GM23338 (cell line): ENCODE measurements around the gene MFRP. TPM values are rescaled to one million over a fixed set of nuclear protein-coding genes. Genes with fewer than 3 reads are reported as not detected.

Source experiments
- ATAC-seq: fragments of 200-7000 bp; cut with Tn5 transposase; 3 replicates; pipeline ENCODE4 v1.9.1; 2020
- DNase-seq: peaks from one replicate; pipeline ENCODE4 v3.0.0-alpha.2; 2015; ENCODE audit warnings: low spot score
- H2AFZ ChIP-seq: fragments of 200-600 bp; sonication (generic); 2 replicates; pipeline ENCODE4 v1.8.0; 2016; ENCODE audit warnings: antibody characterized with exemption, mild to moderate bottlenecking, moderate library complexity
- H3F3A ChIP-seq: fragments of 200-600 bp; sonication (generic); replicated peaks from 2 replicates; pipeline ENCODE4 v1.8.0; 2017; ENCODE audit warnings: antibody characterized with exemption, mixed run types, low read depth
- H3K27ac ChIP-seq: fragments of 200-600 bp; sonication (generic); 2 replicates; pipeline ENCODE4 v1.6.1; 2016; ENCODE audit warnings: low read depth
- H3K27me3 ChIP-seq: fragments of 200-600 bp; sonication (generic); 2 replicates; pipeline ENCODE4 v1.8.0; 2016; ENCODE audit warnings: mild to moderate bottlenecking, mixed run types, moderate library complexity; ENCODE audit not compliant: insufficient read depth
- H3K36me3 ChIP-seq: fragments of 200-600 bp; sonication (generic); 2 replicates; pipeline ENCODE4 v1.8.0; 2016; ENCODE audit warnings: mild to moderate bottlenecking; ENCODE audit not compliant: insufficient read depth
- H3K4me1 ChIP-seq: fragments of 200-600 bp; sonication (generic); 2 replicates; pipeline ENCODE4 v1.8.0; 2016; ENCODE audit warnings: mild to moderate bottlenecking, moderate library complexity; ENCODE audit not compliant: insufficient read depth
- H3K4me2 ChIP-seq: fragments of 200-600 bp; sonication (generic); 2 replicates; pipeline ENCODE4 v1.7.1; 2017; ENCODE audit warnings: mixed run types
- H3K4me3 ChIP-seq: fragments of 200-600 bp; sonication (generic); 2 replicates; pipeline ENCODE4 v1.6.1; 2016; ENCODE audit warnings: mixed run types
- H3K79me2 ChIP-seq: fragments of 200-600 bp; sonication (generic); replicated peaks from 2 replicates; pipeline ENCODE4 v1.8.0; 2017; ENCODE audit warnings: mild to moderate bottlenecking; ENCODE audit not compliant: insufficient read depth
- H3K9me2 ChIP-seq: fragments of 200-600 bp; sonication (generic); 2 replicates; pipeline ENCODE4 v1.8.0; 2017; ENCODE audit not compliant: insufficient read depth
- H4K20me1 ChIP-seq: fragments of 200-600 bp; sonication (generic); replicated peaks from 2 replicates; pipeline ENCODE4 v1.8.0; 2017; ENCODE audit warnings: mild to moderate bottlenecking; ENCODE audit not compliant: insufficient read depth
- H3K27ac Mint-ChIP-seq: 2 replicates; pipeline ENCODE4 v1.8.0; 2020; ENCODE audit warnings: inconsistent platforms, mild to moderate bottlenecking, moderate library complexity, mixed read lengths
- H3K27me3 Mint-ChIP-seq: 3 replicates; pipeline ENCODE4 v1.8.0; 2022; ENCODE audit warnings: low read depth, mild to moderate bottlenecking, moderate library complexity, mixed read lengths, inconsistent platforms; ENCODE audit not compliant: insufficient read depth, poor library complexity
- H3K36me3 Mint-ChIP-seq: 3 replicates; pipeline ENCODE4 v1.8.0; 2021; ENCODE audit warnings: low read depth, mild to moderate bottlenecking, inconsistent platforms, moderate library complexity, mixed read lengths
- H3K4me1 Mint-ChIP-seq: 3 replicates; pipeline ENCODE4 v1.8.0; 2020; ENCODE audit warnings: mild to moderate bottlenecking, inconsistent platforms, mixed read lengths
- H3K4me3 Mint-ChIP-seq: 3 replicates; pipeline ENCODE4 v1.8.0; 2021; ENCODE audit warnings: moderate library complexity, mild to moderate bottlenecking, inconsistent platforms, mixed read lengths
- H3K9me3 Mint-ChIP-seq: 3 replicates; pipeline ENCODE4 v1.8.0; 2020; ENCODE audit warnings: moderate library complexity, mild to moderate bottlenecking, inconsistent platforms, mixed read lengths
- CREB1 ChIP-seq: fragments of 250-450 bp; sonication (Bioruptor Pico); IDR thresholded peaks from 2 replicates; pipeline ENCODE4 v1.5.0; 2020; ENCODE audit warnings: low read depth, mild to moderate bottlenecking, moderate library complexity
- EZH2 ChIP-seq: fragments of 200-600 bp; sonication (generic); IDR thresholded peaks from one replicate; pipeline ENCODE4 v1.8.0; 2017; ENCODE audit warnings: antibody characterized with exemption, mild to moderate bottlenecking, low read depth; ENCODE audit not compliant: unreplicated experiment
- EZH2phosphoT487 ChIP-seq: fragments of 200-600 bp; sonication (generic); IDR thresholded peaks from one replicate; pipeline ENCODE4 v1.8.1; 2018; ENCODE audit warnings: antibody characterized with exemption; ENCODE audit not compliant: unreplicated experiment
- JUNB ChIP-seq: IDR thresholded peaks from one replicate; pipeline ENCODE4 v1.6.1; 2016; ENCODE audit warnings: antibody characterized with exemption; ENCODE audit not compliant: unreplicated experiment
- NANOG ChIP-seq: IDR thresholded peaks from 2 replicates; pipeline ENCODE4 v1.6.1; 2016; ENCODE audit warnings: antibody characterized with exemption, borderline replicate concordance
- POLR2AphosphoS5 ChIP-seq: IDR thresholded peaks from 2 replicates; pipeline ENCODE4 v1.6.1; 2016; ENCODE audit warnings: antibody characterized with exemption, low read depth
- STAT1 ChIP-seq: IDR thresholded peaks from one replicate; pipeline ENCODE4 v1.6.1; 2016; ENCODE audit warnings: antibody characterized with exemption; ENCODE audit not compliant: unreplicated experiment
- ZNF114 ChIP-seq: fragments of 250-450 bp; sonication (Bioruptor Pico); IDR thresholded peaks from 2 replicates; pipeline ENCODE4 v1.5.0; 2020; ENCODE audit warnings: mild to moderate bottlenecking, moderate library complexity
- ZNF331 ChIP-seq: fragments of 250-450 bp; sonication (Bioruptor Pico); IDR thresholded peaks from 2 replicates; pipeline ENCODE4 v1.5.0; 2020; ENCODE audit warnings: low read depth, mild to moderate bottlenecking, moderate library complexity
- polyA plus RNA-seq: library from polyadenylated mRNA; unstranded; fragments of >200 nt; fragmentation: Nextera tagmentation; extraction: Ambion mirVana; gene quantifications from 2 replicates; pipeline ENCODE4 v1.2.1, GENCODE V29; 2016
- total RNA-seq: library from RNA; depleted of rRNA; stranded (reverse); fragments of >200 nt; shearing (Covaris generic); gene quantifications from 2 replicates; pipeline ENCODE4 v1.2.3, GENCODE V29; 2014
- TF ChIP-seq, protein P1 (sequence below), 2 experiments: fragments of 200-600 bp in 1 of 2; sonication (generic) in 1 of 2; conservative IDR thresholded peaks; 2 replicates each; pipeline versions ENCODE4 v1.5.1 to v1.6.1; 2016 to 2017; ENCODE audit warnings: antibody characterized with exemption in 2 of 2, low read depth in 2 of 2, mild to moderate bottlenecking in 2 of 2, moderate library complexity in 1 of 2
- TF ChIP-seq, protein P2 (sequence below): IDR thresholded peaks from 2 replicates; pipeline ENCODE4 v1.6.1; 2016; ENCODE audit warnings: antibody characterized with exemption
- TF ChIP-seq, protein P3 (sequence below): IDR thresholded peaks from one replicate; pipeline ENCODE4 v1.6.1; 2018; ENCODE audit warnings: antibody characterized with exemption; ENCODE audit not compliant: unreplicated experiment
- TF ChIP-seq, protein P4 (sequence below): fragments of 250-450 bp; sonication (Bioruptor Pico); IDR thresholded peaks from 2 replicates; pipeline ENCODE4 v1.5.0; 2020; ENCODE audit warnings: mild to moderate bottlenecking, moderate library complexity

MFRP gene
- total and polyA plus RNA-seq, 2 experiments from 2014 or later = 0.03 TPM; not detected in 1

DNA sequence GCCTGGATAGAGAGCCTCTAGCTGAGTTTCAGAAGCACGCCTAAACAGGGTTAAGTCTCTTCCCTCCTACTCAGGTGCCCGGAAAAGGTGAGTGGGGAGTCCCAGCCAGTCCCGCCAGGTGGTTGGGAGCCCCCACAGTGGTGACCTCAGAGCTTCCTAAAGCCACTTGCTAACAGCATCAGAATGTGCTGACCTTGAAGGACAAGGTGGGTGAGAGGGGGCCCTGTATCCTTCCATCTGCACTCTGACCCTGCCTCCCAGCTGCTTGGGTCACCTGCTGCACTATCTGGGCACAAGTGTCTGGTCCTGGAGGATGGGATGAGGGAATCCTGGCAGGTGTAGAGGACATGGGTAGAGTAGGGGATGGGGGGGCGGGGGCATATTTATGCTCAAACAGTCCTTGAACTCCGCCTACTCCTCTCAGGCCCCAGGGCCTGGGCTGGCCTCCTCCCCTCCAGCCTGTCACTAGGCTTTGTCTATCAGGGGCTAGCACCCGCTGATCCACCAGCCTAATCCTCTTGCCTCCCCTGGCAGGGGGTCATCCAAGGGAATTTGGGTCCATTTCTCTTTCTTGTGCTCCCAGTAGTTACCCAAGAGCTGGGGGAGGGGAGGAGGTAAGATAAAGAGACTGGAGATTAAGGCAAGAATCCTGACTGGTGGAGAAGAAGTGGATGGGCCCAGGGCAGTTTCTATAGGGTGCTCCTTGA is 31.6 kb upstream of the MFRP start:
- ATAC-seq = peak; percentile 24
- Mint-ChIP-seq H3K9me3 (no peaks in the 10 kb centered on the region), H3K27ac (no peak overlapping the region), H3K36me3 (no peaks in the 10 kb centered on the region), H3K4me1 (peaks cover 56% of the 10 kb centered on the region), H3K27me3 (peaks cover 32% of the 10 kb centered on the region), H3K4me3 (no peak overlapping the region)
- H4K20me1 ChIP-seq = no peaks in the 10 kb centered on the region
- H2AFZ ChIP-seq = no peak overlapping the region
- TF ChIP-seq JUNB = no peak
- TF ChIP-seq, protein P1, sequence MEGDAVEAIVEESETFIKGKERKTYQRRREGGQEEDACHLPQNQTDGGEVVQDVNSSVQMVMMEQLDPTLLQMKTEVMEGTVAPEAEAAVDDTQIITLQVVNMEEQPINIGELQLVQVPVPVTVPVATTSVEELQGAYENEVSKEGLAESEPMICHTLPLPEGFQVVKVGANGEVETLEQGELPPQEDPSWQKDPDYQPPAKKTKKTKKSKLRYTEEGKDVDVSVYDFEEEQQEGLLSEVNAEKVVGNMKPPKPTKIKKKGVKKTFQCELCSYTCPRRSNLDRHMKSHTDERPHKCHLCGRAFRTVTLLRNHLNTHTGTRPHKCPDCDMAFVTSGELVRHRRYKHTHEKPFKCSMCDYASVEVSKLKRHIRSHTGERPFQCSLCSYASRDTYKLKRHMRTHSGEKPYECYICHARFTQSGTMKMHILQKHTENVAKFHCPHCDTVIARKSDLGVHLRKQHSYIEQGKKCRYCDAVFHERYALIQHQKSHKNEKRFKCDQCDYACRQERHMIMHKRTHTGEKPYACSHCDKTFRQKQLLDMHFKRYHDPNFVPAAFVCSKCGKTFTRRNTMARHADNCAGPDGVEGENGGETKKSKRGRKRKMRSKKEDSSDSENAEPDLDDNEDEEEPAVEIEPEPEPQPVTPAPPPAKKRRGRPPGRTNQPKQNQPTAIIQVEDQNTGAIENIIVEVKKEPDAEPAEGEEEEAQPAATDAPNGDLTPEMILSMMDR (conservative IDR thresholded peaks at IDR 0.05; ENCODE audit: low read depth in 2 of 2) = no peak
- no peak for TF ChIP-seq ZNF331 (CRISPR knock-in tag)
- TF ChIP-seq, protein P2, sequence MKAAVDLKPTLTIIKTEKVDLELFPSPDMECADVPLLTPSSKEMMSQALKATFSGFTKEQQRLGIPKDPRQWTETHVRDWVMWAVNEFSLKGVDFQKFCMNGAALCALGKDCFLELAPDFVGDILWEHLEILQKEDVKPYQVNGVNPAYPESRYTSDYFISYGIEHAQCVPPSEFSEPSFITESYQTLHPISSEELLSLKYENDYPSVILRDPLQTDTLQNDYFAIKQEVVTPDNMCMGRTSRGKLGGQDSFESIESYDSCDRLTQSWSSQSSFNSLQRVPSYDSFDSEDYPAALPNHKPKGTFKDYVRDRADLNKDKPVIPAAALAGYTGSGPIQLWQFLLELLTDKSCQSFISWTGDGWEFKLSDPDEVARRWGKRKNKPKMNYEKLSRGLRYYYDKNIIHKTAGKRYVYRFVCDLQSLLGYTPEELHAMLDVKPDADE = no peak
- TF ChIP-seq, protein P3, sequence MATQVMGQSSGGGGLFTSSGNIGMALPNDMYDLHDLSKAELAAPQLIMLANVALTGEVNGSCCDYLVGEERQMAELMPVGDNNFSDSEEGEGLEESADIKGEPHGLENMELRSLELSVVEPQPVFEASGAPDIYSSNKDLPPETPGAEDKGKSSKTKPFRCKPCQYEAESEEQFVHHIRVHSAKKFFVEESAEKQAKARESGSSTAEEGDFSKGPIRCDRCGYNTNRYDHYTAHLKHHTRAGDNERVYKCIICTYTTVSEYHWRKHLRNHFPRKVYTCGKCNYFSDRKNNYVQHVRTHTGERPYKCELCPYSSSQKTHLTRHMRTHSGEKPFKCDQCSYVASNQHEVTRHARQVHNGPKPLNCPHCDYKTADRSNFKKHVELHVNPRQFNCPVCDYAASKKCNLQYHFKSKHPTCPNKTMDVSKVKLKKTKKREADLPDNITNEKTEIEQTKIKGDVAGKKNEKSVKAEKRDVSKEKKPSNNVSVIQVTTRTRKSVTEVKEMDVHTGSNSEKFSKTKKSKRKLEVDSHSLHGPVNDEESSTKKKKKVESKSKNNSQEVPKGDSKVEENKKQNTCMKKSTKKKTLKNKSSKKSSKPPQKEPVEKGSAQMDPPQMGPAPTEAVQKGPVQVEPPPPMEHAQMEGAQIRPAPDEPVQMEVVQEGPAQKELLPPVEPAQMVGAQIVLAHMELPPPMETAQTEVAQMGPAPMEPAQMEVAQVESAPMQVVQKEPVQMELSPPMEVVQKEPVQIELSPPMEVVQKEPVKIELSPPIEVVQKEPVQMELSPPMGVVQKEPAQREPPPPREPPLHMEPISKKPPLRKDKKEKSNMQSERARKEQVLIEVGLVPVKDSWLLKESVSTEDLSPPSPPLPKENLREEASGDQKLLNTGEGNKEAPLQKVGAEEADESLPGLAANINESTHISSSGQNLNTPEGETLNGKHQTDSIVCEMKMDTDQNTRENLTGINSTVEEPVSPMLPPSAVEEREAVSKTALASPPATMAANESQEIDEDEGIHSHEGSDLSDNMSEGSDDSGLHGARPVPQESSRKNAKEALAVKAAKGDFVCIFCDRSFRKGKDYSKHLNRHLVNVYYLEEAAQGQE = no peak
- TF ChIP-seq STAT1 = no peak
- no peak for TF ChIP-seq EZH2
- TF ChIP-seq NANOG = no peak
- no peak for TF ChIP-seq ZNF114 (CRISPR knock-in tag)
- TF ChIP-seq EZH2phosphoT487 = no peak
- TF ChIP-seq POLR2AphosphoS5 = no peak
- TF ChIP-seq, protein P4, sequence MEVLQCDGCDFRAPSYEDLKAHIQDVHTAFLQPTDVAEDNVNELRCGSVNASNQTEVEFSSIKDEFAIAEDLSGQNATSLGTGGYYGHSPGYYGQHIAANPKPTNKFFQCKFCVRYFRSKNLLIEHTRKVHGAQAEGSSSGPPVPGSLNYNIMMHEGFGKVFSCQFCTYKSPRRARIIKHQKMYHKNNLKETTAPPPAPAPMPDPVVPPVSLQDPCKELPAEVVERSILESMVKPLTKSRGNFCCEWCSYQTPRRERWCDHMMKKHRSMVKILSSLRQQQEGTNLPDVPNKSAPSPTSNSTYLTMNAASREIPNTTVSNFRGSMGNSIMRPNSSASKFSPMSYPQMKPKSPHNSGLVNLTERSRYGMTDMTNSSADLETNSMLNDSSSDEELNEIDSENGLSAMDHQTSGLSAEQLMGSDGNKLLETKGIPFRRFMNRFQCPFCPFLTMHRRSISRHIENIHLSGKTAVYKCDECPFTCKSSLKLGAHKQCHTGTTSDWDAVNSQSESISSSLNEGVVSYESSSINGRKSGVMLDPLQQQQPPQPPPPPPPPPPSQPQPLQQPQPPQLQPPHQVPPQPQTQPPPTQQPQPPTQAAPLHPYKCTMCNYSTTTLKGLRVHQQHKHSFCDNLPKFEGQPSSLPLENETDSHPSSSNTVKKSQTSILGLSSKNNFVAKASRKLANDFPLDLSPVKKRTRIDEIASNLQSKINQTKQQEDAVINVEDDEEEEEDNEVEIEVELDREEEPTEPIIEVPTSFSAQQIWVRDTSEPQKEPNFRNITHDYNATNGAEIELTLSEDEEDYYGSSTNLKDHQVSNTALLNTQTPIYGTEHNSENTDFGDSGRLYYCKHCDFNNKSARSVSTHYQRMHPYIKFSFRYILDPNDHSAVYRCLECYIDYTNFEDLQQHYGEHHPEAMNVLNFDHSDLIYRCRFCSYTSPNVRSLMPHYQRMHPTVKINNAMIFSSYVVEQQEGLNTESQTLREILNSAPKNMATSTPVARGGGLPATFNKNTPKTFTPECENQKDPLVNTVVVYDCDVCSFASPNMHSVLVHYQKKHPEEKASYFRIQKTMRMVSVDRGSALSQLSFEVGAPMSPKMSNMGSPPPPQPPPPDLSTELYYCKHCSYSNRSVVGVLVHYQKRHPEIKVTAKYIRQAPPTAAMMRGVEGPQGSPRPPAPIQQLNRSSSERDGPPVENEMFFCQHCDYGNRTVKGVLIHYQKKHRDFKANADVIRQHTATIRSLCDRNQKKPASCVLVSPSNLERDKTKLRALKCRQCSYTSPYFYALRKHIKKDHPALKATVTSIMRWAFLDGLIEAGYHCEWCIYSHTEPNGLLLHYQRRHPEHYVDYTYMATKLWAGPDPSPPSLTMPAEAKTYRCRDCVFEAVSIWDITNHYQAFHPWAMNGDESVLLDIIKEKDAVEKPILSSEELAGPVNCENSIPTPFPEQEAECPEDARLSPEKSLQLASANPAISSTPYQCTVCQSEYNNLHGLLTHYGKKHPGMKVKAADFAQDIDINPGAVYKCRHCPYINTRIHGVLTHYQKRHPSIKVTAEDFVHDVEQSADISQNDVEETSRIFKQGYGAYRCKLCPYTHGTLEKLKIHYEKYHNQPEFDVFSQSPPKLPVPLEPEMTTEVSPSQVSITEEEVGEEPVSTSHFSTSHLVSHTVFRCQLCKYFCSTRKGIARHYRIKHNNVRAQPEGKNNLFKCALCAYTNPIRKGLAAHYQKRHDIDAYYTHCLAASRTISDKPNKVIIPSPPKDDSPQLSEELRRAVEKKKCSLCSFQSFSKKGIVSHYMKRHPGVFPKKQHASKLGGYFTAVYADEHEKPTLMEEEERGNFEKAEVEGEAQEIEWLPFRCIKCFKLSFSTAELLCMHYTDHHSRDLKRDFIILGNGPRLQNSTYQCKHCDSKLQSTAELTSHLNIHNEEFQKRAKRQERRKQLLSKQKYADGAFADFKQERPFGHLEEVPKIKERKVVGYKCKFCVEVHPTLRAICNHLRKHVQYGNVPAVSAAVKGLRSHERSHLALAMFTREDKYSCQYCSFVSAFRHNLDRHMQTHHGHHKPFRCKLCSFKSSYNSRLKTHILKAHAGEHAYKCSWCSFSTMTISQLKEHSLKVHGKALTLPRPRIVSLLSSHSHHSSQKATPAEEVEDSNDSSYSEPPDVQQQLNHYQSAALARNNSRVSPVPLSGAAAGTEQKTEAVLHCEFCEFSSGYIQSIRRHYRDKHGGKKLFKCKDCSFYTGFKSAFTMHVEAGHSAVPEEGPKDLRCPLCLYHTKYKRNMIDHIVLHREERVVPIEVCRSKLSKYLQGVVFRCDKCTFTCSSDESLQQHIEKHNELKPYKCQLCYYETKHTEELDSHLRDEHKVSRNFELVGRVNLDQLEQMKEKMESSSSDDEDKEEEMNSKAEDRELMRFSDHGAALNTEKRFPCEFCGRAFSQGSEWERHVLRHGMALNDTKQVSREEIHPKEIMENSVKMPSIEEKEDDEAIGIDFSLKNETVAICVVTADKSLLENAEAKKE (CRISPR knock-in tag) = no peak
- TF ChIP-seq CREB1 (CRISPR knock-in tag) = no peak
- no peaks in the 10 kb centered on the region for H3K79me2 ChIP-seq
- H3K36me3 ChIP-seq = no peaks in the 10 kb centered on the region
- no peak for DNase-seq
- H3K27me3 ChIP-seq = peaks cover 21% of the 10 kb centered on the region
- peaks cover 10% of the 10 kb centered on the region; the same call in 1 of the 2 replicates for H3F3A ChIP-seq
- H3K4me3 ChIP-seq = no peak overlapping the region
- H3K27ac ChIP-seq = no peak overlapping the region
- no peaks in the 10 kb centered on the region for H3K9me2 ChIP-seq
- peaks cover 51% of the 10 kb centered on the region for H3K4me1 ChIP-seq
- peak overlapping the region; percentile 50; the same call in 1 of the 2 replicates for H3K4me2 ChIP-seq
